Nephron (organoid): ENCODE measurements around the gene CDIP1.

Experiments used
- H3K27ac Mint-ChIP-seq, 3 experiments: 2 replicates each; pipeline ENCODE4 v1.8.0; 2020; ENCODE audit warnings: mixed read lengths in 3 of 3, mild to moderate bottlenecking in 2 of 3, moderate library complexity in 1 of 3
- H3K27me3 Mint-ChIP-seq: 2 replicates; pipeline ENCODE4 v1.8.0; 2021; ENCODE audit warnings: low read depth, mild to moderate bottlenecking, moderate library complexity, mixed read lengths
- H3K36me3 Mint-ChIP-seq: 2 replicates; pipeline ENCODE4 v1.8.0; 2020; ENCODE audit warnings: low read depth, mixed read lengths
- H3K4me1 Mint-ChIP-seq: 2 replicates; pipeline ENCODE4 v1.8.0; 2020; ENCODE audit warnings: mixed read lengths
- H3K4me3 Mint-ChIP-seq, 3 experiments: 2 replicates each; pipeline ENCODE4 v1.8.0; 2020; ENCODE audit warnings: mild to moderate bottlenecking in 3 of 3, mixed read lengths in 3 of 3, moderate library complexity in 2 of 3
- H3K9me3 Mint-ChIP-seq: 2 replicates; pipeline ENCODE4 v1.8.0; 2020; ENCODE audit warnings: mixed read lengths
- TF ChIP-seq, protein P1 (sequence below), 3 experiments: fragments of 200-600 bp; sonication (generic); IDR thresholded peaks; one replicate each; pipeline ENCODE4 v1.5.0; 2021; ENCODE audit warnings: antibody characterized with exemption in 3 of 3; ENCODE audit not compliant: unreplicated experiment in 3 of 3

The CDIP1 gene

GRCh38 chr16:4463522-4464163 lies 74.9 kb downstream of the CDIP1 start:
- TF ChIP-seq, protein P1, sequence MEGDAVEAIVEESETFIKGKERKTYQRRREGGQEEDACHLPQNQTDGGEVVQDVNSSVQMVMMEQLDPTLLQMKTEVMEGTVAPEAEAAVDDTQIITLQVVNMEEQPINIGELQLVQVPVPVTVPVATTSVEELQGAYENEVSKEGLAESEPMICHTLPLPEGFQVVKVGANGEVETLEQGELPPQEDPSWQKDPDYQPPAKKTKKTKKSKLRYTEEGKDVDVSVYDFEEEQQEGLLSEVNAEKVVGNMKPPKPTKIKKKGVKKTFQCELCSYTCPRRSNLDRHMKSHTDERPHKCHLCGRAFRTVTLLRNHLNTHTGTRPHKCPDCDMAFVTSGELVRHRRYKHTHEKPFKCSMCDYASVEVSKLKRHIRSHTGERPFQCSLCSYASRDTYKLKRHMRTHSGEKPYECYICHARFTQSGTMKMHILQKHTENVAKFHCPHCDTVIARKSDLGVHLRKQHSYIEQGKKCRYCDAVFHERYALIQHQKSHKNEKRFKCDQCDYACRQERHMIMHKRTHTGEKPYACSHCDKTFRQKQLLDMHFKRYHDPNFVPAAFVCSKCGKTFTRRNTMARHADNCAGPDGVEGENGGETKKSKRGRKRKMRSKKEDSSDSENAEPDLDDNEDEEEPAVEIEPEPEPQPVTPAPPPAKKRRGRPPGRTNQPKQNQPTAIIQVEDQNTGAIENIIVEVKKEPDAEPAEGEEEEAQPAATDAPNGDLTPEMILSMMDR (IDR thresholded peaks at IDR 0.05; ENCODE audit: unreplicated experiment in 3 of 3), result no peak
- peaks cover 7% of the 10 kb centered on the region for H3K4me1 Mint-ChIP-seq
- H3K36me3 Mint-ChIP-seq, result peaks cover 36% of the 10 kb centered on the region
- H3K27ac Mint-ChIP-seq, result no peak overlapping the region
- H3K4me3 Mint-ChIP-seq, result no peak overlapping the region
- H3K27me3 Mint-ChIP-seq, result no peaks in the 10 kb centered on the region
- no peaks in the 10 kb centered on the region for H3K9me3 Mint-ChIP-seq

GRCh38 chr16:4461250-4462085 lies 77.1 kb downstream of the CDIP1 start:
- Mint-ChIP-seq H3K27ac (no peak overlapping the region), H3K9me3 (no peaks in the 10 kb centered on the region), H3K4me3 (no peak overlapping the region), H3K36me3 (peaks cover 33% of the 10 kb centered on the region), H3K4me1 (peaks cover 7% of the 10 kb centered on the region), H3K27me3 (no peaks in the 10 kb centered on the region)
- TF ChIP-seq, protein P1 (IDR thresholded peaks at IDR 0.05; ENCODE audit: unreplicated experiment in 3 of 3), result no peak

- no peak overlapping the region for H3K4me3 Mint-ChIP-seq
- no peaks in the 10 kb centered on the region for H3K9me3 Mint-ChIP-seq
- H3K36me3 Mint-ChIP-seq, result peaks cover 29% of the 10 kb centered on the region
- H3K4me1 Mint-ChIP-seq, result peaks cover 7% of the 10 kb centered on the region
- no peak overlapping the region for H3K27ac Mint-ChIP-seq
- no peaks in the 10 kb centered on the region for H3K27me3 Mint-ChIP-seq
- TF ChIP-seq, protein P1 (IDR thresholded peaks at IDR 0.05; ENCODE audit: unreplicated experiment in 3 of 3), result no peak
Measured at GRCh38 chr16:4460936-4461249, 77.7 kb downstream of the CDIP1 start.
